HCT116 (cell line): ENCODE measurements around the gene FERMT2. TPM values are rescaled to one million over a fixed set of nuclear protein-coding genes. Genes with fewer than 3 reads are reported as not detected.

Source experiments
- ATAC-seq: fragments of 200-7000 bp; cut with Tn5 transposase; 2 replicates; pipeline ENCODE4 v1.9.1; 2020; ENCODE audit warnings: mild to moderate bottlenecking, moderate library complexity
- BruUV-seq: library from RNA; stranded (reverse); fragments of 400-500 nt; replicated peaks from 2 replicates; lab custom pipeline; 2021; lab: Mats Ljungman, UMichigan
- CTCF ChIA-PET: fragments of 300-600 bp; sonication (Branson Sonifier 250); formaldehyde crosslinking; loops from one replicate; lab custom pipeline; 2021; ENCODE audit warnings: antibody characterized with exemption; lab: Charles Lee
- POLR2A ChIA-PET: fragments of 300-600, 350-600 bp; sonication (Branson Sonifier 250); formaldehyde crosslinking; loops from one replicate; lab custom pipeline; 2021; ENCODE audit warnings: antibody characterized with exemption; lab: Charles Lee
- RAD21 ChIA-PET, 2 experiments: fragments of 300-600 bp; sonication (Branson Sonifier 250); formaldehyde crosslinking; loops; one replicate each; lab custom pipeline; 2023; ENCODE audit warnings: low total read pairs in 2 of 2; ENCODE audit not compliant: uncharacterized antibody in 2 of 2, unreplicated experiment in 2 of 2, low non-redundant PET in 1 of 2; lab: Charles Lee
- DNase-seq: peaks from one replicate; pipeline ENCODE4 v3.0.0-alpha.2; 2010; ENCODE audit warnings: low read depth, low spot score
- H2AFZ ChIP-seq: fragments of 200-600 bp; shearing (Covaris generic), sonication (generic); 2 replicates; pipeline ENCODE4 v1.6.1; 2017; ENCODE audit warnings: low read depth, mixed run types, mixed read lengths, antibody characterized with exemption, low read length; ENCODE audit not compliant: poor library complexity, severe bottlenecking
- H3K27ac ChIP-seq: 2 replicates; pipeline ENCODE4 v1.5.1; 2012; ENCODE audit warnings: low read depth, low read length
- H3K27me3 ChIP-seq: fragments of 200-600 bp; sonication (generic); 2 replicates; pipeline ENCODE4 v1.6.1; 2016; ENCODE audit warnings: mixed run types, low read length, mixed read lengths; ENCODE audit not compliant: insufficient read depth
- H3K36me3 ChIP-seq, 2 experiments: fragments of 200-500 bp in 1 of 2; fragments of 200-600 bp in 1 of 2; sonication (Bioruptor generic) in 1 of 2; sonication (generic) in 1 of 2; 2 replicates each; pipeline versions ENCODE4 v1.5.1 to v1.6.1; 2014 to 2016; ENCODE audit warnings: low read length in 2 of 2, inconsistent platforms in 1 of 2, mixed read lengths in 1 of 2, mixed run types in 1 of 2; ENCODE audit not compliant: insufficient read depth in 2 of 2, control insufficient read depth in 1 of 2
- H3K4me1 ChIP-seq, 2 experiments: fragments of 200-600 bp in 1 of 2; sonication (generic) in 1 of 2; 2 replicates each; pipeline versions ENCODE4 v1.5.1 to v1.6.1; 2012 to 2017; ENCODE audit warnings: low read length in 2 of 2, inconsistent platforms in 1 of 2, mild to moderate bottlenecking in 1 of 2, mixed read lengths in 1 of 2, mixed run types in 1 of 2, moderate library complexity in 1 of 2; ENCODE audit not compliant: insufficient read depth in 2 of 2, control insufficient read depth in 1 of 2
- H3K4me2 ChIP-seq: fragments of 200-600 bp; sonication (generic); 2 replicates; pipeline ENCODE4 v1.6.1; 2017; ENCODE audit warnings: mixed run types, low read length, mixed read lengths
- H3K4me3 ChIP-seq, 2 experiments: fragments of 200-600 bp in 1 of 2; sonication (generic) in 1 of 2; replicated peaks in 1 of 2; 2 replicates each; pipeline ENCODE4 v1.5.1; 2011 to 2016; ENCODE audit warnings: low read length in 2 of 2, control low read depth in 1 of 2, low read depth in 1 of 2, mild to moderate bottlenecking in 1 of 2, mixed read lengths in 1 of 2, mixed run types in 1 of 2
- H3K79me2 ChIP-seq: fragments of 200-600 bp; sonication (generic); 2 replicates; pipeline ENCODE4 v1.6.1; 2017; ENCODE audit warnings: mild to moderate bottlenecking, mixed run types, low read length, moderate library complexity, mixed read lengths; ENCODE audit not compliant: insufficient read depth
- H3K9ac ChIP-seq: fragments of 200-600 bp; sonication (generic); 2 replicates; pipeline ENCODE4 v1.6.1; 2016; ENCODE audit warnings: low read length, mixed read lengths
- H3K9me2 ChIP-seq: fragments of 200-600 bp; sonication (generic), shearing (Covaris generic); 2 replicates; pipeline ENCODE4 v1.6.1; 2017; ENCODE audit warnings: mixed run types, mild to moderate bottlenecking, moderate library complexity; ENCODE audit not compliant: insufficient read depth
- H3K9me3 ChIP-seq, 2 experiments: fragments of 200-500 bp in 1 of 2; fragments of 200-600 bp in 1 of 2; sonication (Bioruptor generic) in 1 of 2; sonication (generic) in 1 of 2; 2 replicates each; pipeline ENCODE4 v1.6.1; 2014 to 2017; ENCODE audit warnings: low read length in 2 of 2, mixed read lengths in 2 of 2, inconsistent platforms in 1 of 2, low read depth in 1 of 2, mild to moderate bottlenecking in 1 of 2, mixed run types in 1 of 2, moderate library complexity in 1 of 2; ENCODE audit not compliant: control insufficient read depth in 1 of 2, insufficient read depth in 1 of 2
- H4K20me1 ChIP-seq: fragments of 200-600 bp; sonication (generic), shearing (Covaris generic); 2 replicates; pipeline ENCODE4 v1.6.1; 2017; ENCODE audit warnings: mixed run types, mild to moderate bottlenecking, moderate library complexity; ENCODE audit not compliant: insufficient read depth
- ATF3 ChIP-seq: IDR thresholded peaks from 2 replicates; pipeline ENCODE4 v1.6.1; 2012
- CBX3 ChIP-seq: IDR thresholded peaks from 2 replicates; pipeline ENCODE4 v1.6.1; 2012; ENCODE audit warnings: low read depth
- CEBPB ChIP-seq: IDR thresholded peaks from 2 replicates; pipeline ENCODE4 v1.6.1; 2012; ENCODE audit warnings: low read depth
- EGR1 ChIP-seq: IDR thresholded peaks from 2 replicates; pipeline ENCODE4 v1.6.1; 2012; ENCODE audit warnings: low read depth
- ELF1 ChIP-seq: IDR thresholded peaks from 2 replicates; pipeline ENCODE4 v1.6.1; 2012; ENCODE audit warnings: low read depth, borderline replicate concordance
- EZH2 ChIP-seq: fragments of 200-600 bp; sonication (generic); IDR thresholded peaks from 2 replicates; pipeline ENCODE4 v1.6.1; 2017; ENCODE audit warnings: antibody characterized with exemption, mixed run types
- FOSL1 ChIP-seq: IDR thresholded peaks from 2 replicates; pipeline ENCODE4 v1.6.1; 2012; ENCODE audit warnings: low read depth
- MAX ChIP-seq: IDR thresholded peaks from 2 replicates; pipeline ENCODE4 v1.6.1; 2012
- POLR2A ChIP-seq: IDR thresholded peaks from 2 replicates; pipeline ENCODE4 v1.7.0; 2011; ENCODE audit warnings: borderline replicate concordance; ENCODE audit not compliant: insufficient read depth, insufficient read length; ENCODE audit errors: extremely low read depth
- POLR2AphosphoS5 ChIP-seq: IDR thresholded peaks from 2 replicates; pipeline ENCODE4 v1.6.1; 2011; ENCODE audit warnings: mild to moderate bottlenecking, low read depth, low read length, moderate library complexity
- RAD21 ChIP-seq: IDR thresholded peaks from 2 replicates; pipeline ENCODE4 v1.6.1; 2012; ENCODE audit warnings: low read depth, mild to moderate bottlenecking
- SP1 ChIP-seq: IDR thresholded peaks from 2 replicates; pipeline ENCODE4 v1.6.1; 2012; ENCODE audit warnings: low read depth
- SRF ChIP-seq: IDR thresholded peaks from 2 replicates; pipeline ENCODE4 v1.6.1; 2012; ENCODE audit warnings: low read depth
- TCF7L2 ChIP-seq: IDR thresholded peaks from 2 replicates; pipeline ENCODE4 v1.7.0; 2011; ENCODE audit warnings: borderline replicate concordance, inconsistent platforms; ENCODE audit not compliant: insufficient read depth, insufficient read length; ENCODE audit errors: extremely low read depth
- YY1 ChIP-seq: IDR thresholded peaks from 2 replicates; pipeline ENCODE4 v1.6.1; 2011; ENCODE audit warnings: low read length, low read depth, moderate library complexity, mild to moderate bottlenecking; ENCODE audit not compliant: insufficient replicate concordance; ENCODE audit errors: extremely low read depth
- ZBTB33 ChIP-seq: IDR thresholded peaks from 2 replicates; pipeline ENCODE4 v1.6.1; 2011; ENCODE audit warnings: mild to moderate bottlenecking, low read length, moderate library complexity; ENCODE audit not compliant: insufficient replicate concordance; ENCODE audit errors: extremely low read depth
- ZFX ChIP-seq: fragments of 450-650 bp; IDR thresholded peaks from 2 replicates; pipeline ENCODE4 v1.6.1; 2017
- ZNF274 ChIP-seq: fragments of 200-500 bp; sonication (Bioruptor generic); IDR thresholded peaks from 2 replicates; pipeline ENCODE4 v1.6.1; 2014; ENCODE audit warnings: mild to moderate bottlenecking, low read depth, low read length, inconsistent platforms
- intact Hi-C: fragments of 100-400 bp; cut with micrococcal nuclease; formaldehyde crosslinking; loops from 2 replicates; pipeline ENCODE4 v1.10.0; 2022
- total RNA-seq: library from RNA; stranded (reverse); gene quantifications from one replicate; pipeline ENCODE4 v1.2.1, GENCODE V29; 2021; ENCODE audit not compliant: unreplicated experiment

FERMT2 gene
- total RNA-seq, 1 experiment from 2014 or later = 24.8 TPM

- H3K36me3 ChIP-seq = no peaks in the 10 kb centered on the region; a peak in 2 of 4 replicates
- POLR2A ChIA-PET = no interaction called here
- H3K4me1 ChIP-seq = peaks cover 0 to 12% of the 10 kb centered on the region in 2 experiments; a peak in 2 of 4 replicates
- no peaks in the 10 kb centered on the region for H3K9me2 ChIP-seq
- no peaks in the 10 kb centered on the region for H4K20me1 ChIP-seq
- TF ChIP-seq ZNF274 = no peak
- peak; percentile 45; the same call in 1 of the 2 replicates for TF ChIP-seq CEBPB
- H3K9me3 ChIP-seq = no peaks in the 10 kb centered on the region
- H3K79me2 ChIP-seq = no peaks in the 10 kb centered on the region
- BruUV-seq = no TSS peak
- CTCF ChIA-PET = no interaction called here
- no peak overlapping the region for H3K4me3 ChIP-seq
- no peak overlapping the region for H3K27ac ChIP-seq
- RAD21 ChIA-PET = no interaction called here
- DNase-seq (no peak), ATAC-seq (no peak)
- H3K27me3 ChIP-seq = no peaks in the 10 kb centered on the region
- no peak overlapping the region for H3K9ac ChIP-seq
- H2AFZ ChIP-seq = no peak overlapping the region
- H3K4me2 ChIP-seq = no peak overlapping the region
- intact Hi-C loops = no loop called here
These were observed 72.4 kb downstream of the FERMT2 start for GRCh38 chr14:52878469-52878868.

- no peak overlapping the region for H3K27ac ChIP-seq
- no peaks in the 10 kb centered on the region for H3K79me2 ChIP-seq
- intact Hi-C loops = no loop called here
- no peak overlapping the region for H3K9ac ChIP-seq
- H3K4me1 ChIP-seq = peaks cover 0 to 12% of the 10 kb centered on the region in 2 experiments; a peak in 2 of 4 replicates
- POLR2A ChIA-PET = no interaction called here
- RAD21 ChIA-PET = no interaction called here
- no peak for DNase-seq
- BruUV-seq = no TSS peak
- no peaks in the 10 kb centered on the region for H3K27me3 ChIP-seq
- H4K20me1 ChIP-seq = no peaks in the 10 kb centered on the region
- no peaks in the 10 kb centered on the region for H3K9me2 ChIP-seq
- ATAC-seq = no peak
- no peaks in the 10 kb centered on the region for H3K9me3 ChIP-seq
- no peak overlapping the region for H3K4me3 ChIP-seq
- no peak overlapping the region for H3K4me2 ChIP-seq
- no peak overlapping the region for H2AFZ ChIP-seq
- CTCF ChIA-PET = no interaction called here
- peaks cover 0 to 7% of the 10 kb centered on the region in 2 experiments; a peak in 2 of 4 replicates for H3K36me3 ChIP-seq
- TF ChIP-seq POLR2A (no peak), SP1 (no peak), TCF7L2 (no peak), ZBTB33 (no peak), FOSL1 (no peak), CBX3 (no peak), ZFX (no peak), SRF (no peak), YY1 (no peak), ATF3 (no peak), RAD21 (no peak), POLR2AphosphoS5 (no peak), CEBPB (no peak), ELF1 (no peak), EZH2 (no peak), EGR1 (no peak), MAX (no peak)
These were observed 73.2 kb downstream of the FERMT2 start for GRCh38 chr14:52877628-52878027.
